GM18498 (cell line): ENCODE results near the gene RITA1.

Experiments
- ATAC-seq: cut with Tn5 transposase; IDR thresholded peaks from one replicate; pipeline ENCODE4 v1.9.1; 2021; ENCODE audit warnings: mild to moderate bottlenecking, moderate library complexity; ENCODE audit not compliant: unreplicated experiment

RITA1 gene

DNA sequence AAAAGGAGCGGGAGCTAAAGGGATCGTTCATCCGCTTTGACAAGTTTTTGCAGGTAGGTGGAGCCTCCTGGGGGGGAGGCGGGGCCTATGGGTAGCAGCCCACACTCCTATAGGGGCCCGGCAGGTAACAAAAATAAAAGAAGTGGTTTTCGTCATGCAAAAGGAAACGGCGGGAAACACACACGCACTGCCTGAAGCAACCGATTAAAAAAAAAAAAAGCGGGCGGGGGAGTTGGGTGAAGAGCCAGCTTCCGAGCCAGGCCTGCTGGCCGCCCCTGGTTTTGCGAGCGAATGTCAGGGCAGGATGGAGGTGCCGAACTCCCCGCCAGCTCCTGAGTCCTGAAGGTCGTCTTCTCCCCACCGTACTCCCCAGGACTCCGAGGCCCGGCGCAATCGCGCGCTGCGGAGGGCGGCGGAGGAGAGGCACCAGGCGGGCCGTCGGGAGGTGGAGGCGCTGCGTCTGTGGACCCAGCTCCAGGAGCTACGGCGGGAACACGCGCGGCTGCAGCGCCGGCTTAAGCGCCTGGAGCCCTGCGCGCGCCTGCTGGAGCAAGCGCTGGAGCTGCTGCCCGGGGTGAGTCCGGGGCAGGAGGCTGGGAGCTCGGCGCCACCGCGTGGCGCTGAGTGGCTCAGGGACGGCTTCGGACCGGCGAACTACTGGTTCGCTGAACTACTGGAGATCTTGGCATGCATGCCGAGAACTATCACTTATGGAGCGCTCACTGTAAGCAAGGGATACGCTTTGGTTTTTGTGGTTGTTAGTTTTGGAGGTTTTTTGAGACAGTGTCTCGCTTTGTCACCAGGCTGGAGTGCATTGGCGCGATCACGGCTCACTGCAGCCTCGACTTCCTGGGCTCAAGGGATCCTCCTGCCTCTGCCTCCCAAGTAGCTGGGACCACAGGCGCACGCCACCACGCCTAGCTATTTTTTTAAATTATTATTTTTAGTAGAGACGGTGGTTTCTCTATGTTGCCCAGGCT lies 32.4 kb upstream of the RITA1 start:
- peak; percentile 71 for ATAC-seq

DNA sequence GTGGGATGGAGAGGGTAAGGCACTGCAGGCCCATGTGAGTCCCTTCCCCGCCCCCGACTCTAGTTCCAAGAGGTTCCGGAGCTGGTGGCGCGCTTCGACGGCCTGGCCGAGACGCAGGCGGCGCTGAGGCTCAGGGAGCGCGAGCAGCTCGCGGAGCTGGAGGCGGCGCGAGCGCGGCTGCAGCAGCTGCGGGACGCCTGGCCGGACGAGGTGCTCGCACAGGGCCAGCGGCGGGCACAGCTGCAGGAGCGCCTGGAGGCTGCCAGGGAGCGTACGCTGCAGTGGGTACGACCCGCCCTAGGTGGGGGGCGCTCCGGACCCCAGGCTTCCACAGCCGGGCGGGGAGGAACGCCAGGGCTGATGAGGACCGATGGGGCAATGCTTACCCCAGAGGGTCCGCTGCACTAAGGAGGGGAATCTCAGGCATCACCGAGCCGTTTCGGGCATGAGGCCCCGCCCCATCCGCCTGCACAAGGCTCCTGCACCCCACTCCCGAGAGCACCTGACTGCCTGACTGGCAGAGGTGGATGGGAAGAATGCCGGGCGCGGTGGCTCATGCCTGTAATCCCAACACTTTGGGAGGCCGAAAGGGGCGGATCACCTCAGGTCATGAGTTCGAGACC lies 31.1 kb upstream of the RITA1 start:
- ATAC-seq, result no peak

DNA sequence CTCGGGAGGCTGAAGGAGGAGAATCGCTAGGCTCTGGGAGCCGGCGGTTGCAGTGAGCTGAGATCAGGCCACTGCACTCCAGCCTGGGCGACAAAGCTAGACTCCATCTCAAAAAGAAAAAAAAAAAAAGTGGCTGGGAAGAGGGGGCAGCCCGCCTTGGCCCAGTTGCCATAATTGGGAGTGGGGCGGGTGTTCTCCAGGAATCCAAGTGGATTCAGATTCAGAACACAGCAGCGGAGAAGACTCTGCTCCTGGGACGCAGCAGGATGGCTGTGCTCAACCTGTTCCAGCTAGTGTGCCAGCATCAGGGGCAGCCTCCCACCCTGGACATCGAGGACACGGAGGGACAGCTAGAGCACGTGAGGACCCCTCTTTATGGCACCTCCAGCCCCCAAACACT lies 30.5 kb upstream of the RITA1 start:
- ATAC-seq, result no peak

DNA sequence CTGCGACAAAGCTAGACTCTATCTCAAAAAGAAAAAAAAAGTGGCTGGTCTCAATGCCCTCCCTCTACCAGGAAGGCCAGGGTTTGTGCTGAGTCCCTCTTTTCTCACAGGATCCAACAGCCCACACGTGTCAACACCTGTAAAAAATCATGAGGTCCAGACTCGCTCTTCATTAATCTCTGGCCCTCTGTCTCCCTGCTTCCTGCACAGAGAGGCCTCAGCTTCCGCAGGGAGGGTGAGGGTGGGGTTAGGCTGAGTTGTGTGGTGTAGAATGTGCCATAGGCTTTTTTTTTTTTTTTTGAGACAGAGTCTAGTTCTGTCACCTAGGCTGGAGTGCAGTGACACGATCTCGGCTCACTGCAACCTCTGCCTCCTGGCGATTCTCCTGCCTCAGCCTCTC lies 29.9 kb upstream of the RITA1 start:
- no peak for ATAC-seq

DNA sequence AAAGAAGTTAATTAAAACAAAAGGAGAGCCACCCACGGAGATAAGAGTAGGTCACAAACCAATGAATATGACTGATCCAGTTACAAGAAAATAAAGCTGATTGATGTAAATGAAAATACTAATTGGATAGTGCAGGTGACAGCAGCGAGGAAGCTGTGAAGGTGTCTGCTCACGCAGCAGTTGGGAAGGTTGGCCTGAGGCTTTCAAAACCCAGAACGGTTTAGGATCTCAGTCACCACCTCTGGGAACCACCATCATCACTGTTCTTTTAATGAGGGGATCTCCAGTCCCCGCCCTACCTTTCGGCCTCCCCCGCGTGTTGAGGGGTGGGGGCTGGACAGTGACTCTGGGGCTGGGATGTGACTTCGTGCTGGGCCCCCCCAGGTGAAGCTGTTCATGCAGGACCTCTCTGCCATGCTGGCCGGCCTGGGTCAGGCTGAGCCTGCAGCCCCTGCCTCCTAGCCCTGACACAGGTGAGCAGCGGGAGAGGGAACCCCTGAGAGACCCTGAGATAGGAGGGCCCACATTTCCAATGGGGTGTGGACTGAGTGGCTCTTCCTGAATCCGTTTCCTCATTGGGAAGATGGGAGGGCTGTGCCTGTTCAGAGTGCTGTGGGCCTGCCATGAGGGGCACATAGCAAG lies 28.2 kb upstream of the RITA1 start:
- no peak for ATAC-seq

DNA sequence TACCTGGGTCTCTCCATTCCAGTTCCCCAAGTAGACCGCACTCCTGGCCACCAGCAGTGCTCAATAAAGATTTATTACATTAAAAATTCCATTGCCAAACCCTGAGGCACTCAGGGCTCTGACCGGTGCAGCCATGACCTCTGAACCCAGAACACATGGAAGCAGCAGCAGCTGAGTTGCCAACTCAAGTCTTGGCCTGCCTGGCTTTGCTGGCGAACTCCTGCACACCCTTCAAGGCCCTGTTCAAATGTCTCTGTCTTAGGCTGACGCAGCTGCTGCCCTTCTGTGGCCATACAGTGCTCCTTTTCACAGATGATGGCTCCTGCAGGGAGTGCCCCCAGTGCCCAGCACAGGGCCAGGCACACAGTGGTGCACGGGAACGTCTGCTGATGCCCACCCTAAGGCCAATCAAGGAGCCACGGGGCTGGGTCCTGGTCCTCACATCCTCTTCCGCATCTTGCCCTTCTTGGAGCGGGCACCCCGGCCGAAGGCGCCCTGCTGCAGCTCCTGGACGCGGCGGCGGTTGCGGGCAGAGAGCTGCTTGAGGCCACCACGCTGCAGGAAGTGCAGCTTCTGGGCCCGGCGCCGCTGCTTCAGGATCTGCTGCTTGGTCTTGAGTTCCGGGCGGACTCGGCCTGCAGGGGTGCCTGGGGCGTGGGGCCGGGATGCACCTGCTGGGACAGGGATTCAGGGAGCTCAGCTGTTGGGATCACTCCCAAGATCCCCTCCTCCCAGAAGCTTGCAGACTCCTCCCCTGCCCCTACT lies 26.9 kb upstream of the RITA1 start:
- no peak for ATAC-seq

DNA sequence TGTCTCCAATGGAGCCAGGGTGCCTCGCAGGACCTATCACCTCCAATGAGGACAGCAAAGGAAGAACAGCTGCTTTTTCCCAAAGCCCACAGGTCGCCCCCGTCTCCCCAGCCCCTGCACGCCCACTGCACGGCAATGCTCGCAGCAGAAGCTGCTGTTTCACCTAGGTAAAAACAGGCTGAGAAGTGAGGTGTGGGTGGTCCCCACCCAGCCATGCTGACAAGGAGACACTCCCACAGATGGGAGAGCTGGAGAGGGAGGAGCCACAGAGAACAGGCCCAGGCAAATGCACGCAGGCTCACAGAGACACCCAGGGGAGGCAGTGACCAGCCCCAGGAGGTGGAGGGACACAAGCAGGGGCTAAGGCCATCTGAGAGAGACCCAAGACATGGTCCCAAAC lies 25.6 kb upstream of the RITA1 start:
- no peak for ATAC-seq

DNA sequence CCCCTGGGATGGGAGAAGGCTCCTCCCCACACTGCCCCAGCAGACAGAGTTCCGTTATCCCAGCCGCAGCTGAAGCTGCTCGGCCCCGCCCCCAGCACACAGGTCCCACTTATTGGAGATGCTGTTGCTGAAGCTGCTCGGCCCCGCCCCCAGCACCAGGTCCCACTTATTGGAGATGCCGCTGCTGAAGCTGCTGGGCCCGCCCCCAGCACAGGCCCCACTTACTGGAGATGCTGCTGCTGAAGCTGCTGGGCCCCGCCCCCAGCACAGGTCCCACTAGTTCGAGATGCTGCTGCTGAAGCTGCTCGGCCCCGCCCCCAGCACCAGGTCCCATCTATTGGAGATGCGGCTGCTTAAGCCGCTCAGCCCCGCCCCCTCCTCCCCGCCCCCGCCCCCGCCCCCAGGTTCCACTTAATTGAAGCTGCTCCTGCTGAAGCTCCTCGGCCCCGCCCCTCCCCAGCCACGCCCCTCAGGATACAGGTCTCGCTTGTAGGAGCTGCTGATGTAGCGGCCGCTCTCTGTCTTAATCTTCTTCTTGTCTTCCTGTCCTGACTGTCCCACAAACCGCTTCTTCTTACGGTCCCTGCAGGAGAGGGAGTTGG lies 24.0 kb upstream of the RITA1 start:
- ATAC-seq, result no peak

DNA sequence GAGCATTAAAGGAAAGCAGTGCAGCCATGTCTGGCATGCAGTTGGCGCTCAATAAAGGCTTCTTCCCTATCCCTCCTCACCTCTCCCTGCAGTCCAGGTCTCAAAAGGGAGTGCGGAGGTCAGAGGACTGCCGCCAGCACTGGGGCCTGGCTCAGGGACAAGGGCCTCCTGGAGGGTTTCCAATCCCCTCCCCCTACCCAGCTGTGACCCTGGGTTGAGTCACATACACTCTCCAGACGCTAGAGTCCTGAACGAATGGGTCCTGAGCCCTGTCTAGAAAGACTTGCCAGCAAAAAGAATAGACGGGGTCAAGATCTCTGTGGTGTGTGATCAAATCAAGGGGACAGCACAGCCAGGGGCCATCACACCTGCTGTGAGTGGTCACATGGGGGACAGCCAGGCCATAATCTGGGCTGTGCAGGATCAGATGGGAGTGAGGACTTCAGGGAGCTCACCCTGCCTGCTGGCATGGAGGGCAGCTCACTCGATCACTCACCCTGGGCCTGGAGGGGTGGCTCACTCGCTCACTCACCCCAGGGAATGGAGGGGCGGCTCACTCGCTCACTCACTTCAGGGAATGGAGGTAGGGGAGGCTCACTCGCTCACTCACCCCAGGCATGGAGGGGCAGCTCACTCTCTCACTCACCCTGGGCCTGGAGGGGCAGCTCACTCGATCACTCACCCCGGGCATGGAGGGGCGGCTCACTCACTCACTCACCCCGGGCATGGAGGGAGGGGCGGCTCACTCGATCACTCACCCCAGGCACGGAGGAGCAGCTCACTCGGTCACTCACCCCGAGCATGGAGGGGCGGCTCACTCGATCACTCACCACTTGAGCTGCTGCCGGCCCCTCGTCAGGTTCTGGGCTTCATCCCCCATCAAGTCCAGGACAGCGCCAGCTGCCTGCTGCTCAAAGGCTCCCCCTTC lies 23.2 kb upstream of the RITA1 start:
- ATAC-seq, result no peak

DNA sequence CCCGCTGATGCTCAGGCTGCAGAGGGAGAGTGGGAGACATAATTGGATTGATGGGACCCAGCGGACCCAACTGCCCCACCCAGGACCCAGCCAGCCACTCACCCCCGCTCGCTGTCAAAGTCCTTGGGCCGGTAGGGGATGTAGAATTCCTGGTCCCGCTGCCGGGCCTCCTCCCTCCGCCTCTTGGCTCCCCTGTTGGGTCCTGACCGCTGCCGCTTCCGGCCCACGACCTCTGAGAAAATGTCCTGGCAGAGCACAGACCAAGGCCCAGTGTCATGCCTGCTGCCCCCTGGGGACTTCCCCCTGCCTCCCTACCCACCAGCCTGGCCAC lies 22.5 kb upstream of the RITA1 start:
- no peak for ATAC-seq

DNA sequence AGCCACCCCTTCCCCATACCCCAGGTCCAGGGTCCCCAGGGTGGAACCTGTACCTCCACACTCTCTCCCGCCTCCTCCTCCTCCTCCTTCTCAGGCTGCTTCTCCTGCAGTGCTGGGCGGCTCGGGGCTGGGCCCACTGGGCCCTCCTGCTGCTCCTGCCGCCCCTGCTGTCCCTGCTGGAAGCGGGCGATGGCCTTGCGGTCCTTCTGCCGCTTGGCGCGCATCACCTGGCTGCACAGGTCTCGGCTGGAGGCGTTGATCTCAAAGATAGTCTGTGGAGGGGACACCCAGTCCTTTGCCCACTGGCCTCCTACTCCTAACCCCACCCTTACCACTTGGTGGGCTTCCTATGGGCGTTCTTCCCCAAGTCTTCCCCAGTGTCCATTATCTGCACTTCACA lies 21.5 kb upstream of the RITA1 start:
- no peak for ATAC-seq

DNA sequence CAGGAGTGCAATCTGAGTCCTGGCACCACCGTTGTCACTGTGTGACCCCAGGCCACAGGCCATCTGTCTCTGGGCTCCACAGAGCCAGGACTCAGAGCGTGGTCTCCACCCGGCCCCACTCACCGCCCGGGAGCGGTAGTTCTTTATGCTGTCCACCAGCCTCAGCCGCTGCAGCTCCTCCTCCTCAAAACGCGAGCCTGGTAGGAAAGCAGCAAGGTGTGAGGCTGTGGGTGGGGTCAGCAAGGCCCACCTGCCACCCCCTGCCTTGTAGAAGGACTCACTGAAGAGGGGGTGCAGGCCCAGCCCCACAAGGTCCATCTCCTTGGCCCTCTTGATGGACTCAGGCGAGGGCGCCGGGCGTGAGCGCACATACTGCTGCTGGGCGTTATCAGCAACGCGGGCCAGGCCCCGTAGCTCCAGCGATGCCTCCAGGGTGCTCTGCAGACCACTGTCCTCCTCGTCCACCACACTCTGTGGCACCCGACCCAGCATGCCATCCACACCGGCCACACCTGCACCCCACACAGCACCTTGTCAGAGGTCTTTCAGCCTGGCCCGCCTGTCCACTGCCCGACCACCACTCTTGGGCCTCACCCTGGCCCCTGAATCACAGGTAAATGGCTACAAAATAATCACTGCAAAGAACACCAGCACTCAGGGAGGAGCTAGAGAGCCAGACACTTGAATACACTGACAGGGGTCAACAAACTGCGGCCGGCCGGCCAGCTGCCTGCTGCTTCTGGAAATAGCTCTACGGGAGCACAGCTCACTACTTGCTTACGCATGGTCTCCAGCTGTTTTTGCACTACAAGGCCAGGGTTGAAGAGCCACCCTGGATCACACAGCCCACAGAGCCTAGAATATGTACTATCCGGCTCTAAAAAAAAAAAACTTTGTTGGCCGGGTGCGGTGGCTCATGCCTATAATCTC lies 19.7 kb upstream of the RITA1 start:
- ATAC-seq, result no peak

DNA sequence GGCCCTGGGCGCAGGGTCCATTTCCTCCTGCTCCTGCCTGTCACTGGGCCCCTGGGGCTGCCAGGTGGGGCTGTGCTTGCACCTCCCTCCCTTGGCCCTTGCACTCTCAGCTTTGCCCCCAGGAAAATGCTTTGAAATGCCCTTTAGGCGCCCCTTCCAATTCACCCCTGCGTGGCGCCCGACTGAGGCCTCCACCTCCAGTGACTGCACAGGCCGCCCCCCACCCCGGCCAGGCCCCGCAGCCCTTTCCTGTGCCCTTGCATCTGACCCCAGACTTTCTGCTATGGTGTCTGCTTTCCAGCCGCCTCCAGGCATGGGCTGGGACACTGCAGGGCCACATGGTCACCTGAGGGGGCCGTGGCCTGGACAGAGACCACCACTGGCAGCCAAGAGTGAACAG lies 17.7 kb upstream of the RITA1 start:
- ATAC-seq, result no peak

DNA sequence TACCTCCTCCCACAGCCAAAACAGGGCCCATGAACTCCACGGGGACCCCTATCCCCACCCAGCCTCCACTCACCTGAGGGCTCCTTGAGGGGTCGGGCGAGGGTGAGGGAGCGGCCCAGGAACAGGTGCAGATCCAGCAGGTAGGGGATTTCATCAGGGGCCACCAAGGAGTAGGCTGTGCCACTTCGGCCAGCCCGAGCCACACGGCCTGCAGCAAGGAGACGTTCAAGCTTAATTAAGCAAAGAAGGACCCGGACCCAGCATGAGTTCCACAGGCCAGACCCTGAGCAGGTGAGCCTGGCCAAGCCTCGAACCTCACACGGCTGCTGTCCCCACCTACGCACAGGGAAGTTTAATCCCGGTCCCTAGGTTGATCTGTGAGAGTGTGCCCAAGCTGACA lies 15.8 kb upstream of the RITA1 start:
- ATAC-seq, result no peak

DNA sequence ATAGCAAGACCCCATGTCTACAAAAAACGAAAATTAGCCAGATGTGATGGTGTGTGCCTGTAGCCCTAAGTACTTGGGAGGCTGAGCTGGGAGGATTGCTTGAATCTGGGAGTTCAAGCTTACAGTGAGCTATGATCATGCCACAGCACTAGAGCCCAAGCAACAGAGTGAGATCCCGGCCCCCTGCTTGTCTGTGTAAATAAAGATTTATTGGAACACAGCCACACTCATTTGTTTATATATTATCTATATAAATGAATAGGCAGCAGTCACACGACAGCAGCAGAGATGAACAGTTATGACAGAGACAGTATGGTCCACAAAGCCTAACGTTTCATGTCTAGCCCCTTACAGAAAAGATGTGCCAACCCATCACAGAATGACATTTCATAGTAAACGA lies 15.1 kb upstream of the RITA1 start:
- no peak for ATAC-seq

DNA sequence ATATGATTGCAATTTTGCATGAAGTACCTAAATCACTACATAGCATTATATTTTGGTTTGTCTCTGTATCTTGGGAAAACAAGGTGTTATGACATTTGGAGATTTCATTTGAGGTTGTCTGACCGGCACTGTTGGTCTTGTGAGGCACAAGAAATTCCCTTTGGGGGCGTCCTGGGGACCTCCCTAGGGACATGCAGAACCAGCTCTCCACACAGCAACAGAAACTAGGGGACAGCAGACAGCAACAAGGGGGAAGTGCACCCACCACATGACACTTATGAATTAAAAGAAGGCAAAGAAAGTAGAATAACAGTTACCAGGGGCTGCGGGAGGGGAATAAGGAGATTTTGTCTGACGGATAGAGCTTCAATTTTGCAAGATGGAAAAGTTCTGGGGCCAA lies 14.6 kb upstream of the RITA1 start:
- ATAC-seq, result no peak

DNA sequence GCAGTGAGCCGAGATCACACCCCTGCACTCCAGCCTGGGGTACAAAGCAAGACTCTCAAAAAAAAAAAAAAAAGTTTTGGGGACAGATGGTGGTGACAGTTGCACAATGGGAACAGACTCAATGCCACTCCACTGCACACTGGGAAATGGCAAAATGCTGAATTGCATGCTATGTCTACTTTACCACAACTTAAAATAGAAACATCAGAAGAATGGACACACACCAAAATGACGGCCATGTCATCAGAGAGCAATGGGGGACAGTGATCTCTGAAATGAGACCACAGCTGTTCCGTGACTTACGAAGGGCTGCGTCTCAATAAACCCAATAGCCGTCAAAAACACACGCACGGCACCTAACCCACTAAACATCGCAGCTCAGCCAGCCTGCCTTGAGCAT lies 14.0 kb upstream of the RITA1 start:
- no peak for ATAC-seq

DNA sequence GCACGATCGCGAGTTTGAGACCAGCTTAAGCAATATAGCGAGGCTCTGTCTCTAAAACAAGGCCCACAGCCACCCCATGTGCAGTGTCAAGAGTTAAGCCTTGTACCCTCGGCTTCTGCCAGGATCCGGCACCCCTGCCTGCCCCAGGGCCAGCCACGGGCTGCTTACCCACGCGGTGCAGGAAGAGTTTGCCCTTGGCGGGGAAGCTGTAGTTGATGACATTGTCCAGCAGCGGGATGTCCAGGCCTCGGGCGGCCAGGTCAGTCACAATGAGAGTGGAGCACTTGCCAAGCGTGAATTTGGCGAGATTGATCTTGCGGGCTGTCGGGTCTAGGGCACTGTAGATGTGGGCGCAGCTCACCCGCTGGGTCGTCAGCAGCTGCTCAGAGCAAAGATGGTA lies 13.3 kb upstream of the RITA1 start:
- ATAC-seq, result no peak
